HepG2 (cell line): ENCODE data around the gene GABRR3. TPM values are rescaled to one million over a fixed set of nuclear protein-coding genes. Genes with fewer than 3 reads are reported as not detected.

Experiments used
- ATAC-seq: fragments of 200-7000 bp; cut with Tn5 transposase; 3 replicates; pipeline ENCODE4 v1.9.1; 2020; ENCODE audit warnings: mild to moderate bottlenecking, moderate library complexity
- BruUV-seq: library from RNA; stranded (reverse); fragments of 400-500 nt; replicated peaks from 2 replicates; lab custom pipeline; 2021; lab: Mats Ljungman, UMichigan
- CTCF ChIA-PET: fragments of 300-600 bp; formaldehyde crosslinking; extraction: SDS; loops from one replicate; lab custom pipeline; 2021; ENCODE audit warnings: low total read pairs, inconsistent platforms, low intra/inter-chr PET ratio; lab: Yijun Ruan, JAX
- POLR2A ChIA-PET: fragments of 350-600 bp; sonication (Branson Sonifier 250); formaldehyde crosslinking; loops from one replicate; lab custom pipeline; 2020; ENCODE audit warnings: antibody characterized with exemption, inconsistent platforms; lab: Yijun Ruan, JAX
- DNase-seq: peaks from one replicate; pipeline ENCODE4 v3.0.0-alpha.2; 2015; ENCODE audit warnings: low spot score
- FAIRE-seq: peaks from 3 replicates; lab custom pipeline; 2011; peaks lifted over from hg19 to GRCh38; lab: Jason Lieb, UNC
- H2AFZ ChIP-seq: one replicate; pipeline ENCODE4 v1.6.1; 2011; ENCODE audit warnings: low read length, inconsistent platforms
- H3K27ac ChIP-seq: fragments of 300-600 bp; 3 replicates; pipeline ENCODE4 v1.8.0; 2011; ENCODE audit warnings: mixed run types, mild to moderate bottlenecking, mixed read lengths, low read length, inconsistent platforms; ENCODE audit not compliant: insufficient read depth; ENCODE audit errors: extremely low read length
- H3K27me3 ChIP-seq, 2 experiments: fragments of 200-600 bp in 1 of 2; 2 replicates in 1 of 2; 3 replicates in 1 of 2; pipeline versions ENCODE4 v1.6.0 to v1.8.0; 2011; ENCODE audit warnings: low read length in 2 of 2, mild to moderate bottlenecking in 2 of 2, moderate library complexity in 2 of 2, inconsistent platforms in 1 of 2; ENCODE audit not compliant: insufficient read depth in 2 of 2, control insufficient read depth in 1 of 2
- H3K36me3 ChIP-seq, 2 experiments: fragments of 200-600 bp in 1 of 2; replicated peaks in 1 of 2; 2 replicates in 1 of 2; 3 replicates in 1 of 2; pipeline versions ENCODE4 v1.5.1 to v1.8.0; 2011; ENCODE audit warnings: low read length in 2 of 2, inconsistent platforms in 1 of 2; ENCODE audit not compliant: insufficient read depth in 2 of 2, control insufficient read depth in 1 of 2
- H3K4me1 ChIP-seq: 2 replicates; pipeline ENCODE4 v1.5.1; 2012; ENCODE audit warnings: low read length, inconsistent platforms; ENCODE audit not compliant: insufficient read depth
- H3K4me2 ChIP-seq: 2 replicates; pipeline ENCODE4 v1.6.0; 2011; ENCODE audit warnings: low read depth, low read length, inconsistent platforms
- H3K4me3 ChIP-seq, 3 experiments: fragments of 200-600 bp in 1 of 3; sonication (generic), shearing (Covaris generic) in 1 of 3; replicated peaks in 1 of 3; 2 replicates each; pipeline ENCODE4 v1.5.1; 2011 to 2016; ENCODE audit warnings: low read length in 3 of 3, inconsistent platforms in 2 of 3, low read depth in 2 of 3, mild to moderate bottlenecking in 2 of 3, control low read depth in 1 of 3, mixed read lengths in 1 of 3; ENCODE audit not compliant: insufficient read depth in 1 of 3
- H3K79me2 ChIP-seq: one replicate; pipeline ENCODE4 v1.6.1; 2011; ENCODE audit warnings: low read length, inconsistent platforms; ENCODE audit not compliant: insufficient read depth
- H3K9ac ChIP-seq: 2 replicates; pipeline ENCODE4 v1.6.0; 2011; ENCODE audit warnings: mild to moderate bottlenecking, low read depth, low read length, inconsistent platforms; ENCODE audit not compliant: insufficient read depth
- H3K9me3 ChIP-seq: 2 replicates; pipeline ENCODE4 v1.5.1; 2012; ENCODE audit warnings: mild to moderate bottlenecking, low read length
- H4K20me1 ChIP-seq: 2 replicates; pipeline ENCODE4 v1.6.0; 2011; ENCODE audit warnings: inconsistent platforms, mild to moderate bottlenecking, low read length, moderate library complexity; ENCODE audit not compliant: insufficient read depth
- JARID2 ChIP-seq: sonication (generic); formaldehyde crosslinking; IDR thresholded peaks from 2 replicates; pipeline ENCODE4 v1.8.1; 2023; ENCODE audit warnings: missing genetic modification reagents, inconsistent platforms; ENCODE audit not compliant: insufficient replicate concordance
- MAZ ChIP-seq, 2 experiments: sonication (generic) in 1 of 2; formaldehyde crosslinking in 1 of 2; IDR thresholded peaks; 2 replicates each; pipeline versions ENCODE4 v1.5.0 to v1.6.1; 2012 to 2020; ENCODE audit warnings: low read depth in 2 of 2, mild to moderate bottlenecking in 2 of 2, borderline replicate concordance in 1 of 2, improper control_type of control experiment in 1 of 2, low read length in 1 of 2, missing genetic modification reagents in 1 of 2, moderate library complexity in 1 of 2
- MTF1 ChIP-seq: sonication (generic); formaldehyde crosslinking; IDR thresholded peaks from 2 replicates; pipeline ENCODE4 v1.5.0; 2020; ENCODE audit warnings: missing genetic modification reagents
- NR2C2 ChIP-seq: sonication (generic); formaldehyde crosslinking; IDR thresholded peaks from 2 replicates; pipeline ENCODE4 v1.4.0; 2020; ENCODE audit warnings: missing genetic modification reagents, mild to moderate bottlenecking, moderate library complexity, borderline replicate concordance
- POLR2AphosphoS2 ChIP-seq: IDR thresholded peaks from 2 replicates; pipeline ENCODE4 v1.6.1; 2011; ENCODE audit warnings: low read depth, low read length, improper control_type of control experiment
- RFXANK ChIP-seq: IDR thresholded peaks from 2 replicates; pipeline ENCODE4 v1.6.1; 2016
- SP140L ChIP-seq: sonication (generic); formaldehyde crosslinking; IDR thresholded peaks from 2 replicates; pipeline ENCODE4 v1.4.0; 2020; ENCODE audit warnings: missing genetic modification reagents, borderline replicate concordance
- XBP1 ChIP-seq: sonication (generic); formaldehyde crosslinking; IDR thresholded peaks from 2 replicates; pipeline ENCODE4 v1.5.0; 2020; ENCODE audit warnings: missing genetic modification reagents
- ZKSCAN1 ChIP-seq: fragments of 150-350 bp; IDR thresholded peaks from 2 replicates; pipeline ENCODE4 v1.6.1; 2014; ENCODE audit warnings: low read length
- ZNF121 ChIP-seq: sonication (generic); formaldehyde crosslinking; IDR thresholded peaks from 2 replicates; pipeline ENCODE4 v1.5.0; 2020; ENCODE audit warnings: mild to moderate bottlenecking, missing genetic modification reagents
- ZNF543 ChIP-seq: sonication (generic); formaldehyde crosslinking; IDR thresholded peaks from 2 replicates; pipeline ENCODE4 v1.4.0; 2020; ENCODE audit warnings: mild to moderate bottlenecking, missing genetic modification reagents
- ZNF563 ChIP-seq: sonication (generic); formaldehyde crosslinking; IDR thresholded peaks from 2 replicates; pipeline ENCODE4 v1.8.0; 2022; ENCODE audit warnings: mild to moderate bottlenecking, moderate library complexity, missing genetic modification reagents
- ZNF564 ChIP-seq: sonication (generic); formaldehyde crosslinking; IDR thresholded peaks from 2 replicates; pipeline ENCODE4 v1.8.1; 2023; ENCODE audit warnings: mild to moderate bottlenecking, missing genetic modification reagents
- ZNF567 ChIP-seq: sonication (generic); formaldehyde crosslinking; IDR thresholded peaks from 2 replicates; pipeline ENCODE4 v1.8.1; 2023; ENCODE audit warnings: mild to moderate bottlenecking, missing genetic modification reagents, borderline replicate concordance
- ZNF780A ChIP-seq: sonication (generic); formaldehyde crosslinking; IDR thresholded peaks from 2 replicates; pipeline ENCODE4 v1.8.0; 2022; ENCODE audit warnings: mild to moderate bottlenecking, missing genetic modification reagents, moderate library complexity
- WGBS: methylation state at CpG from one replicate; pipeline ENCODE4 v1.1.6; 2017; ENCODE audit warnings: low lambda C conversion rate; 5-methylcytosine and 5-hydroxymethylcytosine counted together
- in situ Hi-C: cut with HindIII; loops from 2 replicates; pipeline ENCODE4 v1.10.0; 2017; ENCODE audit warnings: low pct_unique_long_range_greater_than_20kb; ENCODE audit not compliant: extremely low pct_ligation_motif_present
- intact Hi-C: fragments of 100-400 bp; cut with micrococcal nuclease; formaldehyde crosslinking; loops from one replicate; pipeline ENCODE4 v1.10.0; 2022; ENCODE audit not compliant: unreplicated experiment
- polyA plus RNA-seq, 8 experiments: library from polyadenylated mRNA; depleted of rRNA in 3 of 8; stranded (reverse) in 7 of 8; unstranded in 1 of 8; fragments of >200 nt; fragmentation: Illumina TruSeq in 4 of 8; extraction: Trizol in 4 of 8; gene quantifications; 2 replicates each; pipeline versions ENCODE4 v1.2.1 to v1.2.3, GENCODE V29; 2011 to 2016; ENCODE audit warnings: low read depth in 4 of 8, missing spikeins in 1 of 8, mixed read lengths in 1 of 8; ENCODE audit not compliant: insufficient read depth in 1 of 8
- total RNA-seq, 5 experiments: library from RNA; depleted of rRNA; stranded (reverse); fragments of >200 nt; fragmentation: Illumina TruSeq; extraction: Trizol; gene quantifications; 2 replicates each; pipeline ENCODE4 v1.2.3, GENCODE V29; 2016; ENCODE audit warnings: low read depth in 1 of 5
- TF ChIP-seq, protein P1 (sequence below): sonication (generic); formaldehyde crosslinking; IDR thresholded peaks from 2 replicates; pipeline ENCODE4 v1.5.1; 2020; ENCODE audit warnings: mild to moderate bottlenecking, missing genetic modification reagents, moderate library complexity
- TF ChIP-seq, protein P2 (sequence below): sonication (generic); formaldehyde crosslinking; IDR thresholded peaks from 2 replicates; pipeline ENCODE4 v1.5.0; 2020; ENCODE audit warnings: mild to moderate bottlenecking, missing genetic modification reagents, borderline replicate concordance

GABRR3 gene
- total and polyA plus RNA-seq, 2 of the 13 experiments (the other 11 are each of a cell fraction or from before 2014, with no cell fraction given), result 0.42 to 0.83 TPM

DNA sequence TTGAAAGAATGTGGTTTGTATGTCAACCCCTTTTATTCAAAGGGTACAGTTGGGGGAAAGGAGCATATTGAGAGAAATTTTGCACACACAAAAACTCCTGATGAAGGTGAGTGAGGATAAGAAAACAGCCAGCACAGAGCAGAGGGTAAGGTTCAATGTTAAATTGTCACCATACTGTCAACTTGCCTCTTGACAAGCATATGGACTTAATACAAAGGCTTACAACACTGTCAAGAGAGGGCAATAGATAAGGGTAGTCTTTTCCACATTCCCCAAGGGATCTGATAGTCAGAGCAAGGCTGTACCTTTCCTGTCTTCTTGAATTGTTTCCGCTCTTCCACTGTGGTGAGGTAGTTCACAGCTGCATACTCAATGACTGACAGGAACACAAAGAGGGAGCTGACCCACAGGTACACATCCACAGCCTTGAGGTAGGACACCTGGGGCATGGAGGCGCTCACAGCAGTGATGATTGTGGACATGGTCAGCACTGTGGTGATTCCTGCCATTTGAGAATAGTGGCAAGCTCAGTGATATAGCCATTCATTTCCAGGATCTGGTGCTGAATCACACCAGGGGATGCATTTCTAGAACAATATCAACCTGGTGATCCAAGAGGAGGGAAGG is 42.5 kb downstream of the GABRR3 start:
- Histone ChIP-seq H3K4me3 (0 out of 6 replicates have a peak overlapping the region, but pooled peaks of 1 of the 3 experiments have one; percentile 1), H3K9me3 (no peaks in the 10 kb centered on the region), H3K4me1 (peaks cover 65% of the 10 kb centered on the region), H3K9ac (no peak overlapping the region), H3K27me3 (no peaks in the 10 kb centered on the region), H3K79me2 (no peaks in the 10 kb centered on the region), H3K4me2 (peak overlapping the region; percentile 64), H3K27ac (peak overlapping the region; percentile 38), H4K20me1 (no peaks in the 10 kb centered on the region), H3K36me3 (no peaks in the 10 kb centered on the region), H2AFZ (no peak overlapping the region)
- BruUV-seq, result no TSS peak
- in situ Hi-C loops, result no loop called here
- intact Hi-C loops, result no loop called here
- WGBS, result 17% methylated on average over 1 of the region's 2 CpGs
- CTCF ChIA-PET, result no interaction called here
- ATAC-seq, result peak; percentile 85
- DNase-seq, result peak; percentile 45
- POLR2A ChIA-PET, result interaction anchor here (0.8 kb wide), 1 partner anchor 16 kb away, joined by 3 read pairs; no protein-coding TSS in a partner anchor
- peak; percentile 77 for FAIRE-seq
- TF ChIP-seq ZNF564 (CRISPR knock-in tag), result no peak
- TF ChIP-seq SP140L, result no peak
- TF ChIP-seq, protein P1, sequence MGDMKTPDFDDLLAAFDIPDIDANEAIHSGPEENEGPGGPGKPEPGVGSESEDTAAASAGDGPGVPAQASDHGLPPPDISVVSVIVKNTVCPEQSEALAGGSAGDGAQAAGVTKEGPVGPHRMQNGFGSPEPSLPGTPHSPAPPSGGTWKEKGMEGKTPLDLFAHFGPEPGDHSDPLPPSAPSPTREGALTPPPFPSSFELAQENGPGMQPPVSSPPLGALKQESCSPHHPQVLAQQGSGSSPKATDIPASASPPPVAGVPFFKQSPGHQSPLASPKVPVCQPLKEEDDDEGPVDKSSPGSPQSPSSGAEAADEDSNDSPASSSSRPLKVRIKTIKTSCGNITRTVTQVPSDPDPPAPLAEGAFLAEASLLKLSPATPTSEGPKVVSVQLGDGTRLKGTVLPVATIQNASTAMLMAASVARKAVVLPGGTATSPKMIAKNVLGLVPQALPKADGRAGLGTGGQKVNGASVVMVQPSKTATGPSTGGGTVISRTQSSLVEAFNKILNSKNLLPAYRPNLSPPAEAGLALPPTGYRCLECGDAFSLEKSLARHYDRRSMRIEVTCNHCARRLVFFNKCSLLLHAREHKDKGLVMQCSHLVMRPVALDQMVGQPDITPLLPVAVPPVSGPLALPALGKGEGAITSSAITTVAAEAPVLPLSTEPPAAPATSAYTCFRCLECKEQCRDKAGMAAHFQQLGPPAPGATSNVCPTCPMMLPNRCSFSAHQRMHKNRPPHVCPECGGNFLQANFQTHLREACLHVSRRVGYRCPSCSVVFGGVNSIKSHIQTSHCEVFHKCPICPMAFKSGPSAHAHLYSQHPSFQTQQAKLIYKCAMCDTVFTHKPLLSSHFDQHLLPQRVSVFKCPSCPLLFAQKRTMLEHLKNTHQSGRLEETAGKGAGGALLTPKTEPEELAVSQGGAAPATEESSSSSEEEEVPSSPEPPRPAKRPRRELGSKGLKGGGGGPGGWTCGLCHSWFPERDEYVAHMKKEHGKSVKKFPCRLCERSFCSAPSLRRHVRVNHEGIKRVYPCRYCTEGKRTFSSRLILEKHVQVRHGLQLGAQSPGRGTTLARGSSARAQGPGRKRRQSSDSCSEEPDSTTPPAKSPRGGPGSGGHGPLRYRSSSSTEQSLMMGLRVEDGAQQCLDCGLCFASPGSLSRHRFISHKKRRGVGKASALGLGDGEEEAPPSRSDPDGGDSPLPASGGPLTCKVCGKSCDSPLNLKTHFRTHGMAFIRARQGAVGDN (CRISPR knock-in tag), result no peak
- no peak for TF ChIP-seq ZKSCAN1
- no peak for TF ChIP-seq MTF1 (CRISPR knock-in tag)
- no peak for TF ChIP-seq MAZ (IDR thresholded peaks at IDR 0.05; ENCODE audit: borderline replicate concordance, low read depth, low read length)
- TF ChIP-seq MAZ (CRISPR knock-in tag; IDR thresholded peaks at IDR 0.05; ENCODE audit: low read depth), result no peak
- TF ChIP-seq ZNF121 (CRISPR knock-in tag), result no peak
- TF ChIP-seq RFXANK (CRISPR knock-in tag), result no peak
- TF ChIP-seq, protein P2, sequence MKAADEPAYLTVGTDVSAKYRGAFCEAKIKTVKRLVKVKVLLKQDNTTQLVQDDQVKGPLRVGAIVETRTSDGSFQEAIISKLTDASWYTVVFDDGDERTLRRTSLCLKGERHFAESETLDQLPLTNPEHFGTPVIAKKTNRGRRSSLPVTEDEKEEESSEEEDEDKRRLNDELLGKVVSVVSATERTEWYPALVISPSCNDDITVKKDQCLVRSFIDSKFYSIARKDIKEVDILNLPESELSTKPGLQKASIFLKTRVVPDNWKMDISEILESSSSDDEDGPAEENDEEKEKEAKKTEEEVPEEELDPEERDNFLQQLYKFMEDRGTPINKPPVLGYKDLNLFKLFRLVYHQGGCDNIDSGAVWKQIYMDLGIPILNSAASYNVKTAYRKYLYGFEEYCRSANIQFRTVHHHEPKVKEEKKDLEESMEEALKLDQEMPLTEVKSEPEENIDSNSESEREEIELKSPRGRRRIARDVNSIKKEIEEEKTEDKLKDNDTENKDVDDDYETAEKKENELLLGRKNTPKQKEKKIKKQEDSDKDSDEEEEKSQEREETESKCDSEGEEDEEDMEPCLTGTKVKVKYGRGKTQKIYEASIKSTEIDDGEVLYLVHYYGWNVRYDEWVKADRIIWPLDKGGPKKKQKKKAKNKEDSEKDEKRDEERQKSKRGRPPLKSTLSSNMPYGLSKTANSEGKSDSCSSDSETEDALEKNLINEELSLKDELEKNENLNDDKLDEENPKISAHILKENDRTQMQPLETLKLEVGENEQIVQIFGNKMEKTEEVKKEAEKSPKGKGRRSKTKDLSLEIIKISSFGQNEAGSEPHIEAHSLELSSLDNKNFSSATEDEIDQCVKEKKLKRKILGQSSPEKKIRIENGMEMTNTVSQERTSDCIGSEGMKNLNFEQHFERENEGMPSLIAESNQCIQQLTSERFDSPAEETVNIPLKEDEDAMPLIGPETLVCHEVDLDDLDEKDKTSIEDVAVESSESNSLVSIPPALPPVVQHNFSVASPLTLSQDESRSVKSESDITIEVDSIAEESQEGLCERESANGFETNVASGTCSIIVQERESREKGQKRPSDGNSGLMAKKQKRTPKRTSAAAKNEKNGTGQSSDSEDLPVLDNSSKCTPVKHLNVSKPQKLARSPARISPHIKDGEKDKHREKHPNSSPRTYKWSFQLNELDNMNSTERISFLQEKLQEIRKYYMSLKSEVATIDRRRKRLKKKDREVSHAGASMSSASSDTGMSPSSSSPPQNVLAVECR (CRISPR knock-in tag), result no peak
- no peak for TF ChIP-seq ZNF563 (CRISPR knock-in tag)
- TF ChIP-seq ZNF780A (CRISPR knock-in tag), result no peak
- TF ChIP-seq POLR2AphosphoS2, result no peak
- no peak for TF ChIP-seq NR2C2 (CRISPR knock-in tag)
- no peak for TF ChIP-seq XBP1 (CRISPR knock-in tag)
- TF ChIP-seq JARID2, result no peak
- TF ChIP-seq ZNF543 (CRISPR knock-in tag), result no peak
- no peak for TF ChIP-seq ZNF567 (CRISPR knock-in tag)
